OCI-LY7 (cell line): ENCODE measurements around the gene MPV17L2.

Source experiments
- EZH2phosphoT487 ChIP-seq: fragments of 200-600 bp; sonication (generic); IDR thresholded peaks from 2 replicates; pipeline ENCODE4 v1.6.1; 2018; ENCODE audit warnings: low read depth, borderline replicate concordance, mild to moderate bottlenecking, mixed run types, antibody characterized with exemption, low read length, moderate library complexity, mixed read lengths
- TF ChIP-seq, protein P1 (sequence below): fragments of 200-600 bp; sonication (generic); conservative IDR thresholded peaks from 2 replicates; pipeline ENCODE4 v1.5.1; 2014; ENCODE audit warnings: mild to moderate bottlenecking, antibody characterized with exemption, low read length, moderate library complexity, mixed read lengths

DNA sequence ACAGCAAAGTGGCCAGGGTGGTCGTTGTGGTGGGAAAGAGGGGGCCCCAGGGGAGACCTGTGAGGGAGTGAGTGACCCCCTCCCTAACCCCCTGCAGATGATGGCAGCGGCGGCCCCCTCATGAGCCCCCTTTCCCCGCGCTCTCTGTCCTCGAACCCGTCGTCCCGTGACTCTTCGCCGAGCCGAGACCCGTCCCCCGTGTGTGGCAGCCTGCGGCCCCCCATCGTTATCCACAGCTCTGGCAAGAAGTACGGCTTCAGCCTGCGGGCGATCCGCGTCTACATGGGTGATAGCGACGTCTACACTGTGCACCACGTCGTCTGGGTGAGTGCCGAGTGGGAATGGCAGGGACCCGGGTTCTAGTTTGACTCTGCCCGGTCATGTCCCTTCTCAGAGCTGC lies 48.1 kb upstream of the MPV17L2 start:
- TF ChIP-seq, protein P1, sequence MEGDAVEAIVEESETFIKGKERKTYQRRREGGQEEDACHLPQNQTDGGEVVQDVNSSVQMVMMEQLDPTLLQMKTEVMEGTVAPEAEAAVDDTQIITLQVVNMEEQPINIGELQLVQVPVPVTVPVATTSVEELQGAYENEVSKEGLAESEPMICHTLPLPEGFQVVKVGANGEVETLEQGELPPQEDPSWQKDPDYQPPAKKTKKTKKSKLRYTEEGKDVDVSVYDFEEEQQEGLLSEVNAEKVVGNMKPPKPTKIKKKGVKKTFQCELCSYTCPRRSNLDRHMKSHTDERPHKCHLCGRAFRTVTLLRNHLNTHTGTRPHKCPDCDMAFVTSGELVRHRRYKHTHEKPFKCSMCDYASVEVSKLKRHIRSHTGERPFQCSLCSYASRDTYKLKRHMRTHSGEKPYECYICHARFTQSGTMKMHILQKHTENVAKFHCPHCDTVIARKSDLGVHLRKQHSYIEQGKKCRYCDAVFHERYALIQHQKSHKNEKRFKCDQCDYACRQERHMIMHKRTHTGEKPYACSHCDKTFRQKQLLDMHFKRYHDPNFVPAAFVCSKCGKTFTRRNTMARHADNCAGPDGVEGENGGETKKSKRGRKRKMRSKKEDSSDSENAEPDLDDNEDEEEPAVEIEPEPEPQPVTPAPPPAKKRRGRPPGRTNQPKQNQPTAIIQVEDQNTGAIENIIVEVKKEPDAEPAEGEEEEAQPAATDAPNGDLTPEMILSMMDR: no peak
- TF ChIP-seq EZH2phosphoT487: no peak
